HCT116 (cell line): Measurements from ENCODE around the gene RASSF5. TPM values are rescaled to one million over a fixed set of nuclear protein-coding genes. Genes with fewer than 3 reads are reported as not detected.

Experiments used
- ATAC-seq: fragments of 200-7000 bp; cut with Tn5 transposase; 2 replicates; pipeline ENCODE4 v1.9.1; 2020; ENCODE audit warnings: mild to moderate bottlenecking, moderate library complexity
- BruUV-seq: library from RNA; stranded (reverse); fragments of 400-500 nt; replicated peaks from 2 replicates; lab custom pipeline; 2021; lab: Mats Ljungman, UMichigan
- CTCF ChIA-PET: fragments of 300-600 bp; sonication (Branson Sonifier 250); formaldehyde crosslinking; loops from one replicate; lab custom pipeline; 2021; ENCODE audit warnings: antibody characterized with exemption; lab: Charles Lee
- POLR2A ChIA-PET: fragments of 300-600, 350-600 bp; sonication (Branson Sonifier 250); formaldehyde crosslinking; loops from one replicate; lab custom pipeline; 2021; ENCODE audit warnings: antibody characterized with exemption; lab: Charles Lee
- RAD21 ChIA-PET, 2 experiments: fragments of 300-600 bp; sonication (Branson Sonifier 250); formaldehyde crosslinking; loops; one replicate each; lab custom pipeline; 2023; ENCODE audit warnings: low total read pairs in 2 of 2; ENCODE audit not compliant: uncharacterized antibody in 2 of 2, unreplicated experiment in 2 of 2, low non-redundant PET in 1 of 2; lab: Charles Lee
- DNase-seq: peaks from one replicate; pipeline ENCODE4 v3.0.0-alpha.2; 2010; ENCODE audit warnings: low read depth, low spot score
- H2AFZ ChIP-seq: fragments of 200-600 bp; shearing (Covaris generic), sonication (generic); 2 replicates; pipeline ENCODE4 v1.6.1; 2017; ENCODE audit warnings: low read depth, mixed run types, mixed read lengths, antibody characterized with exemption, low read length; ENCODE audit not compliant: poor library complexity, severe bottlenecking
- H3K27ac ChIP-seq: 2 replicates; pipeline ENCODE4 v1.5.1; 2012; ENCODE audit warnings: low read depth, low read length
- H3K27me3 ChIP-seq: fragments of 200-600 bp; sonication (generic); 2 replicates; pipeline ENCODE4 v1.6.1; 2016; ENCODE audit warnings: mixed run types, low read length, mixed read lengths; ENCODE audit not compliant: insufficient read depth
- H3K36me3 ChIP-seq, 2 experiments: fragments of 200-500 bp in 1 of 2; fragments of 200-600 bp in 1 of 2; sonication (Bioruptor generic) in 1 of 2; sonication (generic) in 1 of 2; 2 replicates each; pipeline versions ENCODE4 v1.5.1 to v1.6.1; 2014 to 2016; ENCODE audit warnings: low read length in 2 of 2, inconsistent platforms in 1 of 2, mixed read lengths in 1 of 2, mixed run types in 1 of 2; ENCODE audit not compliant: insufficient read depth in 2 of 2, control insufficient read depth in 1 of 2
- H3K4me1 ChIP-seq, 2 experiments: fragments of 200-600 bp in 1 of 2; sonication (generic) in 1 of 2; 2 replicates each; pipeline versions ENCODE4 v1.5.1 to v1.6.1; 2012 to 2017; ENCODE audit warnings: low read length in 2 of 2, inconsistent platforms in 1 of 2, mild to moderate bottlenecking in 1 of 2, mixed read lengths in 1 of 2, mixed run types in 1 of 2, moderate library complexity in 1 of 2; ENCODE audit not compliant: insufficient read depth in 2 of 2, control insufficient read depth in 1 of 2
- H3K4me2 ChIP-seq: fragments of 200-600 bp; sonication (generic); 2 replicates; pipeline ENCODE4 v1.6.1; 2017; ENCODE audit warnings: mixed run types, low read length, mixed read lengths
- H3K4me3 ChIP-seq, 2 experiments: fragments of 200-600 bp in 1 of 2; sonication (generic) in 1 of 2; replicated peaks in 1 of 2; 2 replicates each; pipeline ENCODE4 v1.5.1; 2011 to 2016; ENCODE audit warnings: low read length in 2 of 2, control low read depth in 1 of 2, low read depth in 1 of 2, mild to moderate bottlenecking in 1 of 2, mixed read lengths in 1 of 2, mixed run types in 1 of 2
- H3K79me2 ChIP-seq: fragments of 200-600 bp; sonication (generic); 2 replicates; pipeline ENCODE4 v1.6.1; 2017; ENCODE audit warnings: mild to moderate bottlenecking, mixed run types, low read length, moderate library complexity, mixed read lengths; ENCODE audit not compliant: insufficient read depth
- H3K9ac ChIP-seq: fragments of 200-600 bp; sonication (generic); 2 replicates; pipeline ENCODE4 v1.6.1; 2016; ENCODE audit warnings: low read length, mixed read lengths
- H3K9me2 ChIP-seq: fragments of 200-600 bp; sonication (generic), shearing (Covaris generic); 2 replicates; pipeline ENCODE4 v1.6.1; 2017; ENCODE audit warnings: mixed run types, mild to moderate bottlenecking, moderate library complexity; ENCODE audit not compliant: insufficient read depth
- H3K9me3 ChIP-seq, 2 experiments: fragments of 200-500 bp in 1 of 2; fragments of 200-600 bp in 1 of 2; sonication (Bioruptor generic) in 1 of 2; sonication (generic) in 1 of 2; 2 replicates each; pipeline ENCODE4 v1.6.1; 2014 to 2017; ENCODE audit warnings: low read length in 2 of 2, mixed read lengths in 2 of 2, inconsistent platforms in 1 of 2, low read depth in 1 of 2, mild to moderate bottlenecking in 1 of 2, mixed run types in 1 of 2, moderate library complexity in 1 of 2; ENCODE audit not compliant: control insufficient read depth in 1 of 2, insufficient read depth in 1 of 2
- H4K20me1 ChIP-seq: fragments of 200-600 bp; sonication (generic), shearing (Covaris generic); 2 replicates; pipeline ENCODE4 v1.6.1; 2017; ENCODE audit warnings: mixed run types, mild to moderate bottlenecking, moderate library complexity; ENCODE audit not compliant: insufficient read depth
- CBX3 ChIP-seq: IDR thresholded peaks from 2 replicates; pipeline ENCODE4 v1.6.1; 2012; ENCODE audit warnings: low read depth
- CEBPB ChIP-seq: IDR thresholded peaks from 2 replicates; pipeline ENCODE4 v1.6.1; 2012; ENCODE audit warnings: low read depth
- CTCF ChIP-seq, 3 experiments: fragments of 200-600 bp in 1 of 3; sonication (generic) in 1 of 3; IDR thresholded peaks in 2 of 3; conservative IDR thresholded peaks in 1 of 3; 2 replicates each; pipeline ENCODE4 v1.5.1; 2012 to 2017; ENCODE audit warnings: low read depth in 2 of 3, low read length in 2 of 3, antibody characterized with exemption in 1 of 3, borderline replicate concordance in 1 of 3, control low read depth in 1 of 3, mild to moderate bottlenecking in 1 of 3, mixed read lengths in 1 of 3, mixed run types in 1 of 3, moderate library complexity in 1 of 3; ENCODE audit not compliant: insufficient read depth in 1 of 3
- ELF1 ChIP-seq: IDR thresholded peaks from 2 replicates; pipeline ENCODE4 v1.6.1; 2012; ENCODE audit warnings: low read depth, borderline replicate concordance
- EZH2 ChIP-seq: fragments of 200-600 bp; sonication (generic); IDR thresholded peaks from 2 replicates; pipeline ENCODE4 v1.6.1; 2017; ENCODE audit warnings: antibody characterized with exemption, mixed run types
- EZH2phosphoT487 ChIP-seq: fragments of 200-600 bp; IDR thresholded peaks from 2 replicates; pipeline ENCODE4 v1.6.1; 2018; ENCODE audit warnings: antibody characterized with exemption, borderline replicate concordance
- FOSL1 ChIP-seq: IDR thresholded peaks from 2 replicates; pipeline ENCODE4 v1.6.1; 2012; ENCODE audit warnings: low read depth
- MAX ChIP-seq: IDR thresholded peaks from 2 replicates; pipeline ENCODE4 v1.6.1; 2012
- POLR2A ChIP-seq: IDR thresholded peaks from 2 replicates; pipeline ENCODE4 v1.7.0; 2011; ENCODE audit warnings: borderline replicate concordance; ENCODE audit not compliant: insufficient read depth, insufficient read length; ENCODE audit errors: extremely low read depth
- POLR2AphosphoS5 ChIP-seq: IDR thresholded peaks from 2 replicates; pipeline ENCODE4 v1.6.1; 2011; ENCODE audit warnings: mild to moderate bottlenecking, low read depth, low read length, moderate library complexity
- SP1 ChIP-seq: IDR thresholded peaks from 2 replicates; pipeline ENCODE4 v1.6.1; 2012; ENCODE audit warnings: low read depth
- SRF ChIP-seq: IDR thresholded peaks from 2 replicates; pipeline ENCODE4 v1.6.1; 2012; ENCODE audit warnings: low read depth
- TCF7L2 ChIP-seq: IDR thresholded peaks from 2 replicates; pipeline ENCODE4 v1.7.0; 2011; ENCODE audit warnings: borderline replicate concordance, inconsistent platforms; ENCODE audit not compliant: insufficient read depth, insufficient read length; ENCODE audit errors: extremely low read depth
- YY1 ChIP-seq: IDR thresholded peaks from 2 replicates; pipeline ENCODE4 v1.6.1; 2011; ENCODE audit warnings: low read length, low read depth, moderate library complexity, mild to moderate bottlenecking; ENCODE audit not compliant: insufficient replicate concordance; ENCODE audit errors: extremely low read depth
- ZBTB33 ChIP-seq: IDR thresholded peaks from 2 replicates; pipeline ENCODE4 v1.6.1; 2011; ENCODE audit warnings: mild to moderate bottlenecking, low read length, moderate library complexity; ENCODE audit not compliant: insufficient replicate concordance; ENCODE audit errors: extremely low read depth
- ZFX ChIP-seq: fragments of 450-650 bp; IDR thresholded peaks from 2 replicates; pipeline ENCODE4 v1.6.1; 2017
- ZNF274 ChIP-seq: fragments of 200-500 bp; sonication (Bioruptor generic); IDR thresholded peaks from 2 replicates; pipeline ENCODE4 v1.6.1; 2014; ENCODE audit warnings: mild to moderate bottlenecking, low read depth, low read length, inconsistent platforms
- intact Hi-C: fragments of 100-400 bp; cut with micrococcal nuclease; formaldehyde crosslinking; loops from 2 replicates; pipeline ENCODE4 v1.10.0; 2022
- total RNA-seq: library from RNA; stranded (reverse); gene quantifications from one replicate; pipeline ENCODE4 v1.2.1, GENCODE V29; 2021; ENCODE audit not compliant: unreplicated experiment

Gene RASSF5
- total RNA-seq, 1 experiment from 2014 or later: 5.4 TPM

DNA sequence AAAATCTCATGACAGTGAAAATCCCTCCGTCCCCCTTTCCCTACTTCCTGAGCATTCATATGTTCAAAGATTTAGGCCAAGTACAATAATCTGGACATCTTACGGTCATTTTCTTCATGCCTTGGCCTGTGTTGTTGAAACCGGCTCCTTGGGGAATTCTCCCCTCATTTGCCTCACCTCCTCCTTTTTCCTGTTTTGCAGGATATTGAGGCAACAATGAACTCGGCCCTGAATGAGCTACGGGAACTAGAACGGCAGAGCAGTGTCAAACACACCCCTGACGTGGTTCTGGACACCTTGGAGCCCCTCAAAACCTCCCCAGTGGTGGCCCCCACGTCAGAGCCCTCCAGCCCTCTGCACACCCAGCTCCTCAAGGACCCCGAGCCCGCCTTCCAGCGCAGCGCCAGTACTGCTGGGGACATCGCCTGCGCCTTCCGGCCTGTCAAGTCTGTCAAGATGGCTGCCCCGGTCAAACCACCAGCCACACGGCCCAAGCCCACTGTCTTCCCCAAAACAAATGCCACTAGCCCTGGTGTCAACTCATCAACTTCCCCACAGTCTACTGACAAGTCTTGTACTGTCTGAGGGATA lies 46.4 kb upstream of the RASSF5 start:
- Histone ChIP-seq H3K4me1 (peaks cover 0 to 16% of the 10 kb centered on the region in 2 experiments; a peak in 1 of 4 replicates), H3K79me2 (no peaks in the 10 kb centered on the region), H4K20me1 (no peaks in the 10 kb centered on the region), H2AFZ (no peak overlapping the region), H3K27me3 (no peaks in the 10 kb centered on the region), H3K9ac (no peak overlapping the region), H3K9me3 (no peaks in the 10 kb centered on the region), H3K4me2 (no peak overlapping the region), H3K9me2 (no peaks in the 10 kb centered on the region), H3K27ac (no peak overlapping the region), H3K36me3 (peaks cover 0 to 4% of the 10 kb centered on the region in 2 experiments; a peak in 1 of 4 replicates), H3K4me3 (no peak overlapping the region)
- no TSS peak for BruUV-seq
- intact Hi-C loops: no loop called here
- POLR2A ChIA-PET: no interaction called here
- RAD21 ChIA-PET: no interaction called here
- CTCF ChIA-PET: no interaction called here
- TF ChIP-seq ZNF274 (no peak), CBX3 (no peak), SRF (no peak), SP1 (no peak), EZH2phosphoT487 (no peak), CEBPB (no peak), POLR2A (no peak), FOSL1 (no peak), ELF1 (no peak), CTCF (IDR thresholded peaks at IDR 0.05 in 2 of 3, conservative IDR thresholded peaks at IDR 0.05 in 1 of 3; ENCODE audit: borderline replicate concordance in 1 of 3, insufficient read depth in 1 of 3, low read depth in 2 of 3, low read length in 2 of 3) (no peak), EZH2 (no peak), TCF7L2 (no peak), POLR2AphosphoS5 (no peak), ZFX (no peak), ZBTB33 (no peak), MAX (no peak), YY1 (no peak)
- no peak for DNase-seq
- ATAC-seq: no peak
